NCI-H1694 treated with DMSO at 0.1 percent for 48 hours (cell line): ENCODE results near the gene FBLN2.
"Not testable (repeated sequence)": the region's sequence is repeated elsewhere in the genome, so short reads cannot be mapped to it uniquely, and the experiment has no call there.

Experiments
- DNase-seq: peaks from one replicate; lab custom pipeline; 2025; lab: John Stamatoyannopoulos, UW

The FBLN2 gene

DNA sequence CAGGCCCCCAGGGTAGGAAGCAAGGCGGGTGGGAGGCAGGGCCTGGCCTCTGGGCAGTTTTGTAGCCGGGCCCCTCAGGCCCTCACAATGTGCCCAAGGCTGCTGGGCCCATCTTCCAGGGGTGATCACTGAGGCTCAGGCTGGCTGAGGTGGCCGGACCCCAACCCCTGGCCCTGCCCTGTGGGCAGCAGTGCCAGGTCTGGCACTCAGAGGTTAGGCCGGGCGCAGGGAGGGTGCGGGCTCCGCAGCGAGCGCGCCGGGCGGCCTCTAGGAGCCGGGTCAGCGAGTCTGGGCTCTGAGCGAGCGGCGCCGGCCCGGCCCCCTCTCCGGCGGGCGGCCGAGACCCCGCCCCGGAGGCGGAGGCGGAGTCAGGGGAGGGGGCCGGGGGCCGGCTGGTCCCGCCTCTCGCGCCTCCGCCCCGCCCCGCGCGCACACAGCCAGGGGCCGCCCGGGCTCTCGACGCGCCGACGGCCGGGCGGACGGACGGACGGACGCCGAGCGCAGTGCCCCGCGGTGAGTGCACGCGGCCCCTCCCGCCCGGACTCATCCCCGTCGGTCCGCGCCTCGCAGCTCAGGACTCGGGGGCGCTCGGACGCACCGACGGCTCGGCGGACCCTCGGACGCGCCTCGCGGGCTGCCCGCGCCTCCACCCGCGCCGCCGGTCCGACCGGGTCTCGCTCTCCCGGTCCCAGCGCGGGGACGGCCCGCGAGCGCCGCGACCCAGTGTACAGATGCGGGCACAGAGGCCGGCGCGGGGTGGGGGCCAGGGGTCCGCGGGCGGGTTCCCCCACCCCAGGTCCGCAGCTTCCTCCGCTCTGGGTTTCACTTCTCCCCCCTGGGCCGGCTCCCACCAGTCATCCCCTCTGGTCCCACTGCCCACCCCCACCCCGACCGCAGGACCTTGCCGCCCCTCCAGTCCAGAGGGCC is at the start of gene FBLN2:
Gene FBLN2 (plus strand): TSS at position 430 of the 927 bp plus-strand sequence. CDS start 21,231 bp downstream, outside the sequence.
- no peak for DNase-seq

- DNase-seq, result not testable (repeated sequence)
These were observed 49.7 kb upstream of the FBLN2 start for GRCh38 chr3:13499246-13499645.

DNA sequence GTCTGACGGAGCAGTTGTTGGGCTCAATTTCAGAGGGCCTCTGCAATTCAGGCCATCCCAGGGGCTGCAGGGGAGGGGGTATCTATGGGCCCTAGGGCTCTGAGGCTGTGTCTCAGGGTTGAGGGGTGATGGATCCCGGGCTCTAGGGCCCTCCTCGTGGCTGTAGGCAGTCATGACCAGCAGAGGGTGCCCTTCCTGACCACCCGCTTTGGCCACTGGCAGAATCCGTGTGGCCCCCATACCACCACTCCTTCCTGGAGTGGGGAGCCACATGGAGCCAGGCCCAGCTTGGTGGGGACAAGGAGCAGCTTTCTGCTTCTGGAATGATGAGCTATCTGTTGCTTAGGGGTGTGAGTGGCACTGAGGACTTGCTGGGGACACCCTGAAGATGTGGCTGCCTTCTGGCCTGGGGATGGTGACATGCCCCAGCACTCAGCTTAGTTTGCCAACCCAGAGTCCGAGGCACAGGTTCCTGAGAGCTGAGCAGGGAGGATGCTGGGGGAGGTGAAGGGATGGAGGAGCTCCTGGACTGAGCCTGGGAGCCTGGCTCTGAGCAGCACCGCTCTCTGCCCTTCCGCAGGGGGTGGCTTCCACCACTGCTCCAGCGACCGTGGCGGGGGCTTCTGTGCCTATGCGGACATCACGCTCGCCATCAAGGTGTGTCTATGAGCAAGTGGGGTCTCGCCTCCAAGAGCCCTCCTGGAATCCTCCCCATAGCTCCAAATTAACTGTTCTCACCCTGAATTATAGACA is 48.6 kb upstream of the FBLN2 start:
- no peak for DNase-seq

GRCh38 chr3:13501056-13501455 is 47.9 kb upstream of the FBLN2 start:
- DNase-seq, result no peak

DNA sequence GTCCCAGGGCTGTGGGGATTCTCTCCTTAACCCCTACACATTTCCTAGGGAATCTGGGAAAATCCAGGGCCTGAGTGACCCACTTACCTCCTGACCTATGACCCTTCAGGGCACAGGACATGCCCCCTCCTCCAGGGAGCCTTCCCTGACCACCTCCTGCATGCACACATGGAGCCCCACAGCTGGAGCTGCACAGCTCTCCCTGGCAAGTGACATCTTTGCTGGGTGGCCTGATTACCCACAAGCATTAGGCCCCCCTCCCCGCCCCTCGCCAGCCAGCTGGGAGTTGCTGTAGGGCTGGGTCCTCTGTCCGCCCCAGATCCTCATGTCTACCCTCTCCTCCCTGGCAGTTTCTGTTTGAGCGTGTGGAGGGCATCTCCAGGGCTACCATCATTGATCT is 47.4 kb upstream of the FBLN2 start:
- no peak for DNase-seq

DNA sequence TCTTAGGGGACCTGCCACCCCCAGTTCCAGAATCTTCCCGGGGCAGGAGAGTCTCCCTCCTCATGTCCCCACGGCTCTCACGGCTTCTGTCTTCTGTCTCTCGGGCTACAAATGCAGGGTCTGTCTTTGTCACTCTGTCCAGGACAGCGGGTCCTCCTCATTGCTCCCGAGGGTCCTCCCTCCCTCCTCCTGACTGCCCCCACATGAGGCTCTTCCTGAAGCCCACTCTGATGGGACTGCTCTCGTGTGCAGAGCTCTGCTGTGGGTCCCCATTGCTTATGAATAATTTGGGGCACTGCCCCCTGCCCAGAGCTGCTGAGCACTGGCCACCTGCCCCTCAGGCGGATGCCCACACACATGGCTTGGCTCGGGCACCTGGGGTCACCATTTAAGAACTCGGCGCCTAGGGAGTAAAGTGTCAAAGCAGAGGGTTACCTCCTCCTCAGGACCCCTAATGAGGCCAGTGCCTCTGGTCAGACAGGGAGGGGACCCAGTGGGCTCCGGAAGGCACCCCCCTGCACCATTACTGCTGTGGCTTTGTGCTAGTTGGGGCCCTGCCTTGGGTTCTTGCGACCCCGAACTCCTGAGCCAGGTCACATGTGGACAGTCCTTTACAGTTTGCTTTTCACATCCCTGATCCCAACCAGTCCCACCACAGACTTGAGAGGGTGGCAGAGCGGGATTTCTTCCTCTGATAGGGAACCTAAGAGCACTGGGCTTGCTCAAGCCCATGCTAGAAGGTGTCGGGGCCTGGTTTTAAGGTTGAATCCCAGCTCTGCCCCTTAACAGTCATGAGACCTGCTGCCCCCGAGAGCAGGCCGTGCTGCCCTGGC is 46.8 kb upstream of the FBLN2 start:
- no peak for DNase-seq

GRCh38 chr3:13502791-13503060 is 46.2 kb upstream of the FBLN2 start:
- DNase-seq, result no peak

DNA sequence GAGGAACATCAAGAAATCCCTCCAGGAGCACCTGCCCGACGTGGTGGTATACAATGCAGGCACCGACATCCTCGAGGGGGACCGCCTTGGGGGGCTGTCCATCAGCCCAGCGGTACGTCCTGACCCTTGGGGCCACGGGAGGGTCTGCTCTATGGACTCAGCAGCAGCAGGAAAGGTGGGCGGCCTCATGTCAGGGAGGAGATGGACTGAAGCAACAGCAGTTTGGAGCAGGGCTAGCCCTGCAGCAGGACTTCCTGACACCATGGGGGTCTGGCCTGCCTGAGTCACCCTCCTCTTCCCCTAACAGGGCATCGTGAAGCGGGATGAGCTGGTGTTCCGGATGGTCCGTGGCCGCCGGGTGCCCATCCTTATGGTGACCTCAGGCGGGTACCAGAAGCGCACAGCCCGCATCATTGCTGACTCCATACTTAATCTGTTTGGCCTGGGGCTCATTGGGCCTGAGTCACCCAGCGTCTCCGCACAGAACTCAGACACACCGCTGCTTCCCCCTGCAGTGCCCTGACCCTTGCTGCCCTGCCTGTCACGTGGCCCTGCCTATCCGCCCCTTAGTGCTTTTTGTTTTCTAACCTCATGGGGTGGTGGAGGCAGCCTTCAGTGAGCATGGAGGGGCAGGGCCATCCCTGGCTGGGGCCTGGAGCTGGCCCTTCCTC is 44.6 kb upstream of the FBLN2 start:
- no peak for DNase-seq

DNA sequence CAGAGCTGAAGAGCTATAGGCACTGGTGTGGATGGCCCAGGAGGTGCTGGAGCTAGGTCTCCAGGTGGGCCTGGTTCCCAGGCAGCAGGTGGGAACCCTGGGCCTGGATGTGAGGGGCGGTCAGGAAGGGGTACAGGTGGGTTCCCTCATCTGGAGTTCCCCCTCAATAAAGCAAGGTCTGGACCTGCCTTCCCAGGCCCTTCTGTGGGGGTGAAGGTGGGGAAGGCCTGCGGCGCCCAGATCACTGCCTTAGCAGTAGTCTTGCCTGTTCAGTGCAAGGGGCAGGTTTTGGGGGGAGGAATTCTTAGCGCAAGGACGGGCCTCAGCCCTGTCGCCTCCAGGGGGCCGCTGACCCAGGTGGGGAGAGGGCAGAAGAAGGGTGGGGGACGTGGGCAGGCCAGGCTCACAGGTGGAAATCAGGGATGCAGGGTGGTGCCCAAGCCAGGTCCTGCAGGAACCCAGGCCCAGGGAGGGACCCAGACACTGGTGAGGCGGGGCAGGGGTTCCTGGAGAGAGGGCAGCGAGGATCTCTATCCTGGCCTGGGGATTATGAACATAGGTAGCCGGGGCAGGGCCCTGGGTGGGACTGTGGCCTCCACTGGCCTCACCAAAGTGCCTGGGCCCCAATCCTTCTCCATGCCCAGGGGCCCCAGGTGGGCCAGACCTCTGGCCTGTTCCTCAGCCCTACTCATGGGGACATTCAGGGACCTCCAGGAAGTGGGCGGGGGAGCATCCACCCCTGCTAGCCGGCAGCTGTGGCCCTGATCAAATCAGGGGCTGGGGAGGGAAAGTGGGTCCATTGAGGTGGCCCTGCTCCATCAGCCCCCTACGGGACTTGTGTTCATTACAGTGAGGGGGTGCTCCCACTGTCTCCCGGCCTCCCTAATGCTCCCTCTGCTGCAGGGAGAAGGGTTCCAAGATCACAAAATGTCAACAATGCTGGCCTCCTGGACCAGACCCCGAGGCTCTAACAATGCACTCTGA is 43.5 kb upstream of the FBLN2 start:
- DNase-seq, result no peak

- no peak for DNase-seq
These were observed 42.7 kb upstream of the FBLN2 start for GRCh38 chr3:13506239-13506638.

- no peak for DNase-seq
These were observed 42.2 kb upstream of the FBLN2 start for GRCh38 chr3:13506680-13507079.

DNA sequence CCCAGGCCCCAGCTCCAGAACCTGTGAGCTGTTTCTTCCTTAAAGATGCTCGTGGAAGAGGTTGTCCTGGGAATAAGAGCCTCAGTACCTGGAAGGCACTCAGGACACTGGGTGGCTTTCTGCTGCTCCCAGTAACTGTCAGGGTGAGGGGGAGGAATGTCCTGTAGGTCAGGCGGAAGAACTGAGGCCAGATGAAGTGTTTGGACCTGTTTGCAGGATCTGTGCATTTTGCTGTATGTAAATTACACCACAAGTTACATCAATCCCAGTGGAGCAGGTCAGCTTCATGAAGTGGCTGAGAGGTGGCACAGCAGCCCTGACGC is 41.7 kb upstream of the FBLN2 start:
- no peak for DNase-seq

- DNase-seq, result no peak
These were observed 41.2 kb upstream of the FBLN2 start for GRCh38 chr3:13507570-13508339.

DNA sequence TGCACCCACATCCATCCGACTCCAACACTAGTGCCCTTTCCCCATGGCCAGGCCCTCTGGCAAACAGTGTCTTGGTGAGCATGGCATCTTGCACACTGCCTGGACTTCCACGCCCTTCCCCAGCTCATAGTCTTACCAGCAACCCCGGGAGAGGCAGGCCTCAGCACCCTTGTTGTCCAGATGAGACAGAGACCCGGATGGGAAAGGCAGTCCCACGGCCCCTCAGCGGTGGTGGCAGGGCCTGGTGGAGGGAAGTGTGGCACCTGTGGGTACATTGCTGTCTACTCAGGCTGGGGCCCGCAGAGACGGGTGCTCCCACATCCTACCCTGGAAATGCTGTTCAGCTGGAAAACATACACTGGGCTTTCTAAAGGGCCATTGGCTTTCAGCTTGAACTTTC is 40.4 kb upstream of the FBLN2 start:
- no peak for DNase-seq

DNA sequence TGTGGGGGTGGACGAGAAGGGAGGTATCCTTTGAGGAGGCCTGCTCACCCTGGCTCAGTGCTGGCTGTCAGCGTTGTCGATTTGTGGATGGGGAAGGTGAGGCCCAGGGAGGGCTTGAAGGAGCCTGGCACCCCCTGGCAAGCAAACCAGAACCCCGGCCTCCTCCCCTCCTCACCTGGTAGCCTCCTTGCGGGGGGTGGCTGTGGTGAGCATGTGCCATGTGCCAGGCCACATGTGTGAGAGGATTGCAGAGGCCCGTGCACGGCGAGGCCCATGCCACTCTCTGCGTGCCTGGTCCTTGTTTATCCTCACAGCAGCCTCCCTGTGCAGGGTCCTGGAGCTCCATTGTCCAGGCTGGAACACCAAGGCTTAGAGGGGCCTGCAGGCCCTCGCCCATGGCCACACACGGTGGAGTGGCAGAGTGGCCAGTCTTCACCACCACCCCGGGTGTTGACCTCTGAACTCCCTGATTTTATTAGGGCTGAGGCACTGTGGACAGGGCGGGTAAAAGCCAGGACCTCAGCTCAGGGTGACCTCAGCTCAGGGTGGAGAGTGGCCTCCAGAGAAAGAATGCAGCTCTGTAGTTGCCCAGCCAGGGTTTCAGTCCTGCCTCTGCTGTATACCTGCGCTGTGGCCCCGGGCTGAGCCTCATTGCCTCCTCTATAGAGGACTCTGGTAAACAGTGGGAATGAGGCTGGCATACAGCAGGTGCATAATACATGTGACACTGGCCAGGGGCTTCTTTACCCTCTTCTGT is 39.7 kb upstream of the FBLN2 start:
- no peak for DNase-seq

GRCh38 chr3:13509816-13510192 is 39.1 kb upstream of the FBLN2 start:
- no peak for DNase-seq

DNA sequence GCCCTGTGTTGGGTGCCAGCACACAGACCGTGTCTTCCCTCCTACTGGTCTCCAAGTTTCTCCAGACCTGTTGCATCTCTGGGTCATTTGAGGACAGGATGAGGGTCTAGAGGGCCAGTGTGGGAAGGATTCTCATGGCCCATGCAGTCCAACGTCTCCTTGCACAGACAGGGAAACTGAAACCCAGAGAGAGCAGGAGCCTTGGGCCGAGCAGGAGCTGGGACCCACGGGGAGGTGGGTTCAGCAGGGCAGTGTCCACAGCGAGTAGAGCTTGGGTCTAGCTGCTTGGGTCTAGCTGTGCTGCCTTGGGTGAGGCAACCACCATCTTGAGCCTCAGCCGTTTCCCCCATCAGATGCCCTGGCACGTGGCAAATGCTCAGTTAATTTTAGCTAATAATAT is 36.5 kb upstream of the FBLN2 start:
- DNase-seq, result no peak

DNA sequence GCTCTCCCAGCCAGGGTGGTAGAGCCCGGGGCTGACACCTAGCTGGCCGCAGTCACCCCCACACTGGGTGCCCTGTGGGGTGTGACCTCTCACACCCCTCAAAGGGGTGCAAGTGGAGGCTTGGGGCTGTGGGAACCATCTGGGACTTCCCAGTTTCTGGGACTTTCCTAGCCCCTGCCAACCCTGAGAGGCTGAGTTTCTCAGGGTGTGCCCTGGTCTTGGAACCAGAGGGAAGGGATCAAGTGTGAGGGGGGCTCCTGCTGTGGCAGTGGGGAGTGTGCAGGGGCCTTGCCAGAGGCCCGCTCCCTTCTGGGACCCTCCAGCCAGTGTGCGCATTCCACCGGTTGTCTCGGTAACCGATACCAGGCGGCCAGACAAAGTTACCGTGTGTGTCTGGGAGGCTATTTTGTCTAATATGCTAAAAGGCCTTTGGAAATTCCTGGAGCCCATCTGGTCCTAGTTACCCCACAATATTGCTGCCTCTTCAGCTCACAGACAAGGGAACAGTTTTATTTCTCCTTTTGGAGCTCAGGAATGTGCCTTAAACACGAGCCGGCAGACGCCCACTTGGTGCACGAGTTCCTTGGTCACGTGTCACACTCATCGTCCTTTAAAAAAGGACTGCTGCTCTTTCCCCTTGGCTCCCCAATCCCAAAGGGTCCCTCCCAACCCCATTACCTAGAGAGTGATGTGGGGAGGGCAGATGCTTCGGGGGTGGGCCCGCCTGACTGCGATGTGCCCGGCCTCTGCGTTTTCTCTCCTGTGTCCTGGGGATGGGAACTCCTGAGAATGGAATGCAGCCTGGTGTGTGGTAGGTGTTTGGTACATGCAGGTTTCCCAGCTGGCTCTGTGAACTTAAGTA is 35.6 kb upstream of the FBLN2 start:
- DNase-seq, result no peak
